22Rv1 (cell line): Measurements from ENCODE around the gene LCN10.
"Not testable (repeated sequence)": the region's sequence is repeated elsewhere in the genome, so short reads cannot be mapped to it uniquely, and the experiment has no call there.

ENCODE experiments used
- H3K27ac ChIP-seq: fragments of 450-650 bp; 2 replicates; pipeline ENCODE4 v1.5.1; 2017
- ZFX ChIP-seq: fragments of 450-650 bp; IDR thresholded peaks from 2 replicates; pipeline ENCODE4 v1.6.1; 2017; ENCODE audit warnings: antibody characterized with exemption, borderline replicate concordance
- TF ChIP-seq, protein P1 (sequence below): fragments of 450-650 bp; IDR thresholded peaks from 2 replicates; pipeline ENCODE4 v1.5.1; 2017; ENCODE audit warnings: mild to moderate bottlenecking

Gene LCN10

DNA sequence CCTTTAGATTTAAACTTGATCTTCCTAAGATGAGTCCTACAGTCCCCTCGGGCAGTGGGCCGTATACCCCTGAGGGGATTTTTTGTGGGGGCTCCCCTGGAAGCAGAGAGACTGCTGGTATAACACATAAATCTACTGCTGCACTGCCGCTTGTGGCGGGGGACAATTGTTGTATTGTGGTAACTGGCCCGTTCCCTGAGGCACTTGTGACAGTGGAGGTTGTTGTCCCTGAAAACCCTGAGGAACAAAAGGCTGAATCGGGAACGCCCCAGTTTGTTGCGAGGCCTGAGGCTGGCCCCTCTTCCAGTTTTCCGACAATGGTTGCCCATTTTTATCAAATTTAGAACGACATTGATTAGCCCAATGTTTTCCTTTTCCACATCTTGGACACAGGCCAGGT lies 43.7 kb upstream of the LCN10 start:
- no peak overlapping the region for H3K27ac ChIP-seq
- no peak for TF ChIP-seq ZFX
- TF ChIP-seq, protein P1, sequence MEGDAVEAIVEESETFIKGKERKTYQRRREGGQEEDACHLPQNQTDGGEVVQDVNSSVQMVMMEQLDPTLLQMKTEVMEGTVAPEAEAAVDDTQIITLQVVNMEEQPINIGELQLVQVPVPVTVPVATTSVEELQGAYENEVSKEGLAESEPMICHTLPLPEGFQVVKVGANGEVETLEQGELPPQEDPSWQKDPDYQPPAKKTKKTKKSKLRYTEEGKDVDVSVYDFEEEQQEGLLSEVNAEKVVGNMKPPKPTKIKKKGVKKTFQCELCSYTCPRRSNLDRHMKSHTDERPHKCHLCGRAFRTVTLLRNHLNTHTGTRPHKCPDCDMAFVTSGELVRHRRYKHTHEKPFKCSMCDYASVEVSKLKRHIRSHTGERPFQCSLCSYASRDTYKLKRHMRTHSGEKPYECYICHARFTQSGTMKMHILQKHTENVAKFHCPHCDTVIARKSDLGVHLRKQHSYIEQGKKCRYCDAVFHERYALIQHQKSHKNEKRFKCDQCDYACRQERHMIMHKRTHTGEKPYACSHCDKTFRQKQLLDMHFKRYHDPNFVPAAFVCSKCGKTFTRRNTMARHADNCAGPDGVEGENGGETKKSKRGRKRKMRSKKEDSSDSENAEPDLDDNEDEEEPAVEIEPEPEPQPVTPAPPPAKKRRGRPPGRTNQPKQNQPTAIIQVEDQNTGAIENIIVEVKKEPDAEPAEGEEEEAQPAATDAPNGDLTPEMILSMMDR: no peak

DNA sequence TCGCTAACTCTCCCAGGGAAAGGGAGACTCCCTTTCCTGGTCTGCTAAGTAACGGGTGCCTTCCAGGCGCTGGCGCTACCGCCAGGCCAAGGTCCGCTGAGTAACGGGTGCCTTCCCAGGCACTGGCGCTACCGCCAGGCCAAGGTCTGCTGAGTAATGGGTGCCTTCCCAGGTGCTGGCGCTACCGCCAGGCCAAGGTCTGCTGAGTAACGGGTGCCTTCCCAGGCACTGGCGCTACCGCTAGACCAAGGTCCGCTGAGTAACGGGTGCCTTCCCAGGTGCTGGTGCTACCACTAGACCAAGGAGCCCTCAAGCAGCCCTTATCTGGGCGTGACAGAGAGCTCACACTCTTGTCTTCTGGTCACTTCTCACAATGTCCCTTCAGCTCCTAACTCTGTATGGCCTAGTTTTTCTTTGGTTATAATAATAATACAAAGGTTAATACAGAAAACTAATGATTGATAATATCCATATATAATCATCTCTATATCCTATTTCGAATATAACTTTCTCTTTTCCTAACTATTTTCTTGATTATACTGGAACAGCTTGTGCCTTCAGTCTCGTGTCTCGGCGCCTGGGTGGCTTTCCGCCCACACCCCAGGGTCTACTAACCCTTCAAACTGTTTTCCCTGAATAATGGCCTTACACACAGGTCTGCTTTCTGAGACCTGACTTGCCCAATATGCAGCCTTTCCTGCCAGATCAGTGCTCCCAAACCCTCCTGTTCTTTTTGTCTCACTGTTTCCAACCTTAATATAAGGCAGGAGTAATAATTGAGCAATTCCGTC lies 43.0 kb upstream of the LCN10 start:
- H3K27ac ChIP-seq: not testable (repeated sequence)

DNA sequence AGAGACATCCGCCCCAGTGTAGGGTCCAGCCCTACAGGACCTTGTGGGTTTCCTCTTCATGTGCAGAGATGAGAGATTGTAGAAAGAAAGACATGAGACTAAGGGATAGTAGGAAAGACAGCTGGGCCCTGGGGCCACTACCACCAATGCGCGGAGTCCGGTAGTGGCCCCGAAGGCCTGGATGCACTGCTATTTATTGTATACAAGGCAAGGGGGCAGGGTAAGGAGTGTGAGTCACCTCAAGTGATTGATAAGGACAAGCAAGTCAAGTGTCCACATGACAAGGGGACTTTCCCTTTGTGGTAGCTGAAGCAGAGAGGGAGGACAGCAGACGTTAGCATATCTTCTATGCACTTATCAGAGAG lies 42.2 kb upstream of the LCN10 start:
- no peak overlapping the region for H3K27ac ChIP-seq
- TF ChIP-seq, protein P1: no peak
- no peak for TF ChIP-seq ZFX

DNA sequence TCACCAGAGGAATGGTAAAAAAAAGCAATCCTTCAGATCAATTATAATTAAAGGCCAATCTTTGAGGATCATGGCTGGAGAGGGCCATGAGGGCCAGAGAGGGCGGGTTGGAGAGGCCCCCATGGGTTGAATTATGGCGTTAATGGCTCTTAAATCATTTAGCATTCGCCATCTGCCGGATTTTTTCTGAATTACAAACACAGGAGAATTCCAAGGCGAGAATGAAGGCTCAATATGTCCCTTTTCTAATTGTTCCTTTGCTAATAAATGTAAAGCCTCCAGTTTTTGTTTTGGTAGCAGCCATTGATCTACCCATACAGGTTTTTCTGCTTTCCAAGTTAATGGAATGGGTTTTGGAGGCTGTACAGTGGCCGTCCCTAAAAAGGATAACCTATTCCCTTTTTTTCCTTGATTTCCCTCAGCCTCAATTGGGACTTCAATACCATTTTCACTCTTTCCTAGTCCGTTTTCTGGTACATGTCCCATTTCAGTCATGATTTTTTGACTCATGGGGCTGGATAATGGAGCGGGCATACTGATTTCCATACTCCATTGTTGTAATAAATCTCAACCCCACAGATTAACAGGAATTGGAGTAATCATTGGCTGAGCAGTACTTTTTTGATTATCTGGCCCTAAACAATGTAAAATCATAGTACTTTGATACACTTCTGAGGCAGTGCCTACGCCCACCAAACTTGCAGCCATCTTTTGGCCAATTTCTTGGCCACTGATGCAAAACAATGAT lies 41.7 kb upstream of the LCN10 start:
- no peak overlapping the region for H3K27ac ChIP-seq
- TF ChIP-seq ZFX: no peak
- TF ChIP-seq, protein P1: peak; percentile 70

DNA sequence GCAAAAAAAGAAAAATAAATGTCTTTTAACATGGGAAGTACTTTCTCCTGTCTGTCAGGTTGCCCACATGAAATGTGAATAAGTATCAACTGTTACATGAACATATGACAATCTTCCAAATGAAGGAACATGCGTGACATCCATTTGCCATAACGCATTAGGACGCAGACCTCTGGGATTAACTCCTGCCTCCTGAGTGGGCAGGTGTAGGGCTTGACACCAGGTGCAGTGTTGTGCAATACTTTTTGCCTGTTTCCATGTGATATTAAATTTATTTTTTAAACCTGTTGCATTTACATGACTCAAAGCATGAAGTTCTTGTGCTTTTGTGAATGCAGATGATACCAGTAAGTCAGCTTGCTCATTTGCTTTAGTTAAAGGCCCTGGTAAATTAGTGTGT lies 39.7 kb upstream of the LCN10 start:
- TF ChIP-seq, protein P1: no peak
- TF ChIP-seq ZFX: no peak

DNA sequence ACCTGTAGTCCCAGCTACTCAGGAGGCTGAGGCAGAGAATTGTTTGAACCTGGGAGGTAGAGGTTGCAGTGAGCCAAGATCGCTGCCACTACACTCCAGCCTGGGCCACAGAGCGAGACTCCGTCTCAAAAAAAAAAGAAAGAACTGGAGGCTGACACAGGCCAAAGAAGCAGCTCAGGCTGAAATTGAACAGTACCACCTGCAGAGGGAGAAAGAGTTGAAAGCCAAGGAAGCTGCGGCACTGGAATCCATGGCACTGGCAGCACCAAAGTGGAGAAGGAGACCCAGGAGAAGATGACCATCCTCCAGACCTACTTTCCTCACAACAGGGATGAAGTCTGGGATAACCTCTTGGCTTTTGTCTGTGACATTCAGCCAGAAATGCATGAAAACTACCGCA lies 37.1 kb upstream of the LCN10 start:
- H3K27ac ChIP-seq: no peak overlapping the region

More for the DNA sequence above, 39.7 kb upstream of the LCN10 start:
- no peak overlapping the region for H3K27ac ChIP-seq

DNA sequence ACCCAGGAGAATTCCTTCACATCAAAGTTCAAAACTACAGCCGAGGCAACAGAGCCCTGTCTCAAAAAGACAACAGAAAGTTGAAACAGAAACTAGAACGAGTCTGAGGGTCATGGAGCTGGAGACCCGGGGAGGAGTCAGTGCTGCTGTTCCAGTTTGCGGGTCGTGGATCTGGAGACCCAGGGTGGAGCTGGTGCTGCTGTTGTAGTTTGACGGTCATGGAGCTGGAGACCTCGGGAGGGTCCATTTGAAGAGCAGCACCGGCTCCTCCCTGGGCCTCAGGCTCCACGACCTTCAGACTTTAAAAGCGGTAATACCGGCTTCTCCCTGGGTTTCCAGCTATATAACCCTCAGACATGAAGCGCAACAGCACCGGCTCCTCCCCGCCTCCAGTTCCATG lies 34.6 kb upstream of the LCN10 start:
- H3K27ac ChIP-seq: no peak overlapping the region
- TF ChIP-seq, protein P1: no peak

More for the DNA sequence above, 37.1 kb upstream of the LCN10 start:
- TF ChIP-seq, protein P1: 0 out of 2 replicates have a peak, but pooled peaks have one; percentile 7
- TF ChIP-seq ZFX: no peak
